ENCODE measurements around the gene MT1M.
"Not testable (repeated sequence)": the region's sequence is repeated elsewhere in the genome, so short reads cannot be mapped to it uniquely, and the experiment has no call there.

Gene MT1M

DNA sequence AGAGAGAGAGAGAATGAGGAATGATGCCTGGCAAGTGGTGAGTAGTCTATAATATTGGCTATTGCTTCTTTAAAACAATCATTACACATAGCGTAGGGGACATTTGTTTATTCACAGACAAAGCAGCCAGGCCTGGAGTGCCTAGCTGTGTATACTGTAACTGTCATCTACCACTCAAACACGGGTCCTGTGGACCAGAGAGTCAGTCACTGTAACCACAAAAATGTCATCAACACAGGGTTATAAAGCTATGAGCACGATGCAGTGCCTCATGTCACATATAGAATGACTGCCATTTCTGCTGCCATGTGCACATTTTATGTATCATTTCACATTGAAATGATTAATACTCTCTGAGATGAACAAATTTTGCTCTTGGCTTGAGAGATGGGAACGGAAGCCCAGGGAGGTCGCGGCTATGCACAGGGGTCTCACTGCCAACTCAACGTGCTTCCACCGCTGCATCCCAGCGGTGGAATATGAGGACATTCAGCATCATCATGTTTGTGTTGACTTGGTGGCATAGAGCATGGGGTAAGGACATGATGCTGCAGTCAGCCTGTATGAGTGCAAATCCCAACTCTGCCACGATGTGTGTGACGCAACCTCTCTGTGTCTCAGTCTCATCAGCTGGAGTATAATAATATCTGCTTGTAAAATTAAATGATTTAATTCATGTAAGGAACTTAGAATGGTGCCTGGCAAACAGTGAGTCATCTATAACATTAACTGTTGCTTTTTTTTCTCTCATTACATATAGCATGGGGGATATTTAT lies 40.5 kb downstream of the MT1M start:
- CTCF ChIA-PET: interaction anchor here (0.6 to 2.7 kb wide), 2 partner anchors 29 to 54 kb away, joined by 3 to 13 read pairs; no protein-coding TSS in a partner anchor
- H3K27ac ChIP-seq: no peak overlapping the region
- TF ChIP-seq, protein P1, sequence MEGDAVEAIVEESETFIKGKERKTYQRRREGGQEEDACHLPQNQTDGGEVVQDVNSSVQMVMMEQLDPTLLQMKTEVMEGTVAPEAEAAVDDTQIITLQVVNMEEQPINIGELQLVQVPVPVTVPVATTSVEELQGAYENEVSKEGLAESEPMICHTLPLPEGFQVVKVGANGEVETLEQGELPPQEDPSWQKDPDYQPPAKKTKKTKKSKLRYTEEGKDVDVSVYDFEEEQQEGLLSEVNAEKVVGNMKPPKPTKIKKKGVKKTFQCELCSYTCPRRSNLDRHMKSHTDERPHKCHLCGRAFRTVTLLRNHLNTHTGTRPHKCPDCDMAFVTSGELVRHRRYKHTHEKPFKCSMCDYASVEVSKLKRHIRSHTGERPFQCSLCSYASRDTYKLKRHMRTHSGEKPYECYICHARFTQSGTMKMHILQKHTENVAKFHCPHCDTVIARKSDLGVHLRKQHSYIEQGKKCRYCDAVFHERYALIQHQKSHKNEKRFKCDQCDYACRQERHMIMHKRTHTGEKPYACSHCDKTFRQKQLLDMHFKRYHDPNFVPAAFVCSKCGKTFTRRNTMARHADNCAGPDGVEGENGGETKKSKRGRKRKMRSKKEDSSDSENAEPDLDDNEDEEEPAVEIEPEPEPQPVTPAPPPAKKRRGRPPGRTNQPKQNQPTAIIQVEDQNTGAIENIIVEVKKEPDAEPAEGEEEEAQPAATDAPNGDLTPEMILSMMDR (conservative IDR thresholded peaks at IDR 0.05; ENCODE audit: low read depth): no peak
- DNase-seq (ENCODE audit: low spot score): no peak
- POLR2A ChIA-PET (ENCODE audit: low non-redundant PET): no interaction called here

DNA sequence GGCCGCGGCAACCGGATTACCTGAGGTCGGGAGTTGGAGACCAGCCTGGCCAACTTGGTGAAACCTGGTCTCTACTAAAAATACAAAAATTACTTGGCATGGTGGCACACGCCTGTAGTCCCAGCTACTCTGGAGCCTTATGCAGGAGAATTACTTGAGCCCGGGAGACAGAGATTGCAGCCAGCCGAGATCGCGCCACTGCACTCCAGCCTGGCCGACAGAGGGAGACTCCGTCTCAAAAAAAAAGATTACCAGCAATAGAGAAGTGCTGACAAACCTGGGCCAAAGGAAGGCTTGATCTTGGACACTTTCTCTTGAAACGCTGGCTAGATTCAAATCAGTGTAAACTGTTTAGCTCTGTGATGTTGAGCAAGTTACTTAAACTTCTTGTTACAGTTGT lies 41.5 kb downstream of the MT1M start:
- POLR2A ChIA-PET (ENCODE audit: low non-redundant PET): no interaction called here
- H3K27ac ChIP-seq: no peak overlapping the region
- CTCF ChIA-PET: interaction anchor here (0.6 to 2.7 kb wide), 8 partner anchors 28 to 335 kb away, joined by 3 to 13 read pairs (median 3); no protein-coding TSS in a partner anchor
- no peak for DNase-seq (ENCODE audit: low spot score)
- TF ChIP-seq, protein P1 (conservative IDR thresholded peaks at IDR 0.05; ENCODE audit: low read depth): no peak; the same call in 1 of the 2 replicates

DNA sequence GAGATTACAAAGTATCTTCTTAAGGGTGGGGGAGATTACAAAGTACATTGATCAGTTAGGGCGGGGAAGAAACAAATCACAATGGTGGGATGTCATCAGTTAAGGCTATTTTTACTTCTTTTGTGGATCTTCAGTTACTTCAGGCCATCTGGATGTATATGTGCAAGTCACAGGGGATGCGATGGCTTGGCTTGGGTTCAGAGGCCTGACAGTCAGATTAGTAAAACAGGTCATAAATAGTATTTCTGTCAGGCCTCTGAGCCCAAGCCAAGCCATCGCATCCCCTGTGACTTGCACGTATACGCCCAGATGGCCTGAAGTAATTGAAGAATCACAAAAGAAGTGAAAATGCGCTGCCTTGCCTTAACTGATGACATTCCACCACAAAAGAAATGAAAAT lies 42.1 kb downstream of the MT1M start:
- H3K27ac ChIP-seq; POLR2A ChIA-PET (ENCODE audit: low non-redundant PET); DNase-seq (ENCODE audit: low spot score): not testable (repeated sequence)
- CTCF ChIA-PET: interaction anchor here (0.6 to 2.7 kb wide), 5 partner anchors 27 to 207 kb away, joined by 3 to 13 read pairs (median 3); no protein-coding TSS in a partner anchor

DNA sequence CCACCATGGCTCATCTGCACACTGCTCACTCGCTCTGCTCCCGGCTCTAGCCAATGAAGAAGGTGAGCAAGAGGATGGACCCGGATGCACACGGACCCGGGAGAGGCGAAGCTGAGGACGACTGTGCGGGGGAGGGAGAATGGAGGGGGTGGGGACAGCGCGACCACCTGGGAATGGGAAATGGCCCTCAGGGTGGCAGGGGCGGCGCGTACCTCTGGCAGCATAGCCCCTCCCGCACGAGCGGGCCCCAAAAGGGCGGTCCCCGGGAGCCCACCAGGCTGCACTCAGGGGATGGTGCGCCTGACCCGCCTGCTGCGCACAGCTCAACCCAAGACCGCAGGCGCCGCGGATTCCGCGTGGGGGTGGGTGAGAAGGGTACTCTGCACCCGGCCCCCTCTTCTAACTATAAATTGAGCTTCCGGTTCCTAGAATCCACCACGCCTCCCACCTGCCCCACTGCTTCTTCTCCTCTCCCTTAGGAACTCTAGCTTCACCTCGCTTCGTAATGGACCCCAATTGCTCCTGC lies 43.3 kb downstream of the MT1M start:
- H3K27ac ChIP-seq: no peak overlapping the region
- TF ChIP-seq, protein P1 (conservative IDR thresholded peaks at IDR 0.05; ENCODE audit: low read depth): no peak
- POLR2A ChIA-PET (ENCODE audit: low non-redundant PET): no interaction called here
- DNase-seq (ENCODE audit: low spot score): no peak
- CTCF ChIA-PET: interaction anchor here (0.8 kb wide), 1 partner anchor 26 kb away, joined by 3 read pairs; no protein-coding TSS in a partner anchor

DNA sequence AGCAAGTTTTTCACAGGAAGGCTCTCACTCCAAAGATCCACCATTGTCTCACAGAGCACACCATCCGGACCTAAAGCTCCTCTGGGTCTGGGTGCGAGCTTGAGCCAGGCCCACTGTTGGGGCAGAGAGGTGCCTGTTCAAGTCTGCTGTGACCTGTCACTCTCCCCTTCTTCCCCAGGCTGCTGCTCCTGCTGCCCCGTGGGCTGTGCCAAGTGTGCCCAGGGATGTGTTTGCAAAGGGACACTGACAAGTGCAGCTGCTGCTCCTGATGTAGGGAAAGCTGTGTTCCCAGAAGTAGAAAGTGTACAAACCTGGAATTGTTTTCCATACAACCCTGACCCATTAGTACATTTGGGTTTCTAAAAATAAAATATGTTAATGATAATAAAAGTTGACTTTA lies 45.0 kb downstream of the MT1M start:
- POLR2A ChIA-PET (ENCODE audit: low non-redundant PET): no interaction called here
- CTCF ChIA-PET: interaction anchor here (1.3 kb wide), 1 partner anchor 25 kb away, joined by 11 read pairs; no protein-coding TSS in a partner anchor

DNA sequence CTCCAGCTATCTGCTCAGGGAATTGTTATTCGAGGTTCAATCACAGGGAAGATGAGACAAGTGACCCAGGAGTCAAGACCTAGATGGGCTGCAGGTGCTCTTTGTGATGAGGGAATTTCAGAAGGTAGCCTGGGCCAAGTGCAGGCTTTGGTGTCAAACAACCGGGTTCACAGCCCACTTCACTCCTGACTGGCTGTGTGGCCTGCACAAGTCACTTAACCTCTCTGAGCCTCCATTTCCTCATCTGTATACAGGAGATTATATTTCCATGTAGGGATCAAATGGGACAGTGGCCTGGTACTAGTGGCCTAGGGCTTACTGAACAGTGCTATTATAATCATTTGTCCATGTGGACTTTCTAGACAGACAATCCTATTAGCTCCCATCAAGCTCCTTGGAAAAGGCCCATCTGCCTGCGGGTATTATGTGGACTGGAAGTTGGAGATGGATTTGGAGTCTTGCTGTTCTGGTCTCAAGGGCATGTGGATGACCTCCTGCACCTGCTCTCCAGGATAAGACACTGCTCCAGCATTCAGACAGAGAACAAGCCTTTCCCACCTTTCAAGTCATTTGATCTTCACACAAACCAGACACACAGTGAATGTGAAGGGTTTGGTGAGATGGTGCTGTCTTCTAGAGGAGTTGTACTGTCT lies 46.7 kb downstream of the MT1M start:
- no peak for DNase-seq (ENCODE audit: low spot score)
- ChIA-PET CTCF (interaction anchor here (0.5 to 1.4 kb wide), 4 partner anchors 23 to 197 kb away, joined by 3 to 6 read pairs (median 4); no protein-coding TSS in a partner anchor), POLR2A (ENCODE audit: low non-redundant PET) (no interaction called here)
- TF ChIP-seq, protein P1 (conservative IDR thresholded peaks at IDR 0.05; ENCODE audit: low read depth): no peak
- H3K27ac ChIP-seq: peak overlapping the region; percentile 25

More for the DNA sequence above, 45.0 kb downstream of the MT1M start:
- H3K27ac ChIP-seq: no peak overlapping the region
- TF ChIP-seq, protein P1 (conservative IDR thresholded peaks at IDR 0.05; ENCODE audit: low read depth): no peak
- DNase-seq (ENCODE audit: low spot score): no peak
